K562 (cell line): ENCODE results near the gene EXOC2. TPM values are rescaled to one million over a fixed set of nuclear protein-coding genes. Genes with fewer than 3 reads are reported as not detected.

Experiments
- ATAC-seq: fragments of 200-7000 bp; cut with Tn5 transposase; 3 replicates; pipeline ENCODE4 v1.9.1; 2020; ENCODE audit warnings: moderate library complexity
- BruUV-seq: library from RNA; stranded (reverse); fragments of 400-500 nt; replicated peaks from 2 replicates; lab custom pipeline; 2021; lab: Mats Ljungman, UMichigan
- CTCF ChIA-PET: fragments of 300-600 bp; formaldehyde crosslinking; extraction: SDS; loops from one replicate; lab custom pipeline; 2021; ENCODE audit warnings: low intra/inter-chr PET ratio; lab: Yijun Ruan, JAX
- POLR2A ChIA-PET: fragments of 300-600, 350-650 bp; sonication (Branson Sonifier 250); formaldehyde crosslinking; extraction: SDS; loops from one replicate; lab custom pipeline; 2021; ENCODE audit warnings: antibody characterized with exemption, inconsistent platforms; lab: Yijun Ruan, JAX
- DNase-seq, 4 experiments: peaks; one replicate each; pipeline versions ENCODE4 v3.0.0 to v3.0.0-alpha.2; 2011 to 2018; ENCODE audit warnings: low spot score in 3 of 4, mixed read lengths in 3 of 4; ENCODE audit errors: extremely low read depth in 1 of 4
- FAIRE-seq: peaks from 2 replicates; lab custom pipeline; 2011; peaks lifted over from hg19 to GRCh38; lab: Jason Lieb, UNC
- H2AFZ ChIP-seq: 2 replicates; pipeline ENCODE4 v1.6.0; 2011; ENCODE audit warnings: low read depth, low read length, control low read depth, inconsistent platforms
- H3K27ac ChIP-seq: fragments of 200-600 bp; 3 replicates; pipeline ENCODE4 v1.8.0; 2011; ENCODE audit warnings: low read depth, mild to moderate bottlenecking, control low read depth, inconsistent platforms, low read length, moderate library complexity, mixed read lengths; ENCODE audit errors: extremely low read depth
- H3K27me3 ChIP-seq, 2 experiments: fragments of 300-600 bp in 1 of 2; 2 replicates in 1 of 2; 3 replicates in 1 of 2; pipeline versions ENCODE4 v1.6.0 to v1.8.0; 2011; ENCODE audit warnings: inconsistent platforms in 2 of 2, low read length in 2 of 2, mild to moderate bottlenecking in 1 of 2, mixed read lengths in 1 of 2, moderate library complexity in 1 of 2; ENCODE audit not compliant: control insufficient read depth in 2 of 2, insufficient read depth in 2 of 2
- H3K36me3 ChIP-seq: fragments of 300-600 bp; 3 replicates; pipeline ENCODE4 v1.8.0; 2011; ENCODE audit warnings: mild to moderate bottlenecking, low read length, inconsistent platforms; ENCODE audit not compliant: control insufficient read depth, insufficient read depth
- H3K4me1 ChIP-seq, 2 experiments: fragments of 200-600 bp in 1 of 2; replicated peaks in 1 of 2; 2 replicates in 1 of 2; 3 replicates in 1 of 2; pipeline versions ENCODE4 v1.5.1 to v1.8.0; 2011; ENCODE audit warnings: inconsistent platforms in 2 of 2, low read length in 2 of 2, mild to moderate bottlenecking in 1 of 2, mixed read lengths in 1 of 2, moderate library complexity in 1 of 2; ENCODE audit not compliant: control insufficient read depth in 2 of 2, insufficient read depth in 2 of 2
- H3K4me2 ChIP-seq: 2 replicates; pipeline ENCODE4 v1.6.1; 2011; ENCODE audit warnings: low read length, control low read depth, inconsistent platforms, mixed read lengths; ENCODE audit not compliant: insufficient read depth
- H3K4me3 ChIP-seq: fragments of 200-600 bp; sonication (generic), shearing (Covaris generic); 2 replicates; pipeline ENCODE4 v1.5.1; 2016; ENCODE audit warnings: control low read depth, inconsistent platforms
- H3K79me2 ChIP-seq: fragments of 200-600 bp; 3 replicates; pipeline ENCODE4 v1.8.0; 2011; ENCODE audit warnings: low read length, inconsistent platforms; ENCODE audit not compliant: control insufficient read depth, insufficient read depth
- H3K9ac ChIP-seq, 2 experiments: 2 replicates each; pipeline versions ENCODE4 v1.6.0 to v1.6.1; 2011; ENCODE audit warnings: low read depth in 2 of 2, low read length in 2 of 2, control low read depth in 1 of 2, inconsistent platforms in 1 of 2, mild to moderate bottlenecking in 1 of 2, mixed read lengths in 1 of 2; ENCODE audit not compliant: insufficient read depth in 1 of 2
- H3K9me1 ChIP-seq: one replicate; pipeline ENCODE4 v1.6.0; 2011; ENCODE audit warnings: inconsistent platforms, mild to moderate bottlenecking, low read length, moderate library complexity; ENCODE audit not compliant: control insufficient read depth, insufficient read depth
- H3K9me3 ChIP-seq: replicated peaks from 2 replicates; pipeline ENCODE4 v1.5.1; 2011; ENCODE audit warnings: low read depth, low read length, inconsistent platforms; ENCODE audit not compliant: control insufficient read depth, insufficient read depth
- H4K20me1 ChIP-seq: replicated peaks from 2 replicates; pipeline ENCODE4 v1.6.1; 2011; ENCODE audit warnings: low read length, inconsistent platforms, mixed read lengths; ENCODE audit not compliant: control insufficient read depth, insufficient read depth
- ARHGAP35 ChIP-seq: fragments of 450-650 bp; IDR thresholded peaks from 2 replicates; pipeline ENCODE4 v1.6.1; 2018; ENCODE audit not compliant: partially characterized antibody
- BHLHE40 ChIP-seq: IDR thresholded peaks from 2 replicates; pipeline ENCODE4 v1.6.1; 2011; ENCODE audit warnings: low read length, improper control_type of control experiment
- HMBOX1 ChIP-seq: sonication (generic); IDR thresholded peaks from 2 replicates; pipeline ENCODE4 v1.6.1; 2016
- MAFF ChIP-seq: IDR thresholded peaks from 2 replicates; pipeline ENCODE4 v1.6.1; 2012; ENCODE audit warnings: low read length, improper control_type of control experiment
- MYBL2 ChIP-seq, 2 experiments: fragments of 450-650 bp in 1 of 2; sonication (generic) in 1 of 2; formaldehyde crosslinking in 1 of 2; IDR thresholded peaks; 2 replicates each; pipeline versions ENCODE4 v1.6.1 to v1.8.1; 2017 to 2022; ENCODE audit warnings: borderline replicate concordance in 1 of 2, inconsistent platforms in 1 of 2, low read depth in 1 of 2, mild to moderate bottlenecking in 1 of 2, missing genetic modification reagents in 1 of 2, moderate library complexity in 1 of 2
- NR2C1 ChIP-seq, 2 experiments: fragments of 450-650 bp; IDR thresholded peaks; 2 replicates each; pipeline ENCODE4 v1.6.1; 2017; ENCODE audit warnings: mild to moderate bottlenecking in 2 of 2, antibody characterized with exemption in 1 of 2, inconsistent platforms in 1 of 2, missing compliant biosample characterization in 1 of 2, missing genetic modification characterization in 1 of 2
- SMAD4 ChIP-seq: fragments of 250-450 bp; sonication (Bioruptor Pico); conservative IDR thresholded peaks from 2 replicates; pipeline ENCODE4 v1.8.0; 2021; ENCODE audit warnings: inconsistent platforms, mild to moderate bottlenecking, moderate library complexity
- SREBF1 ChIP-seq: fragments of 150-350 bp; IDR thresholded peaks from 2 replicates; pipeline ENCODE4 v1.6.1; 2014; ENCODE audit warnings: antibody characterized with exemption, low read depth, low read length, borderline replicate concordance
- SUPT5H ChIP-seq: fragments of 450-650 bp; IDR thresholded peaks from 2 replicates; pipeline ENCODE4 v1.6.1; 2016
- TRIM28 ChIP-seq: fragments of 450-650 bp; IDR thresholded peaks from 2 replicates; pipeline ENCODE4 v1.6.1; 2017
- ZC3H11A ChIP-seq: IDR thresholded peaks from 2 replicates; pipeline ENCODE4 v1.6.1; 2012; ENCODE audit warnings: low read depth, low read length, improper control_type of control experiment
- WGBS: fragments of 100-300 bp; shearing (Covaris generic); methylation state at CpG from one replicate; pipeline ENCODE4 v1.1.6; 2016; ENCODE audit warnings: low coverage, mixed read lengths; ENCODE audit not compliant: insufficient coverage; ENCODE audit errors: missing lambda C conversion rate; 5-methylcytosine and 5-hydroxymethylcytosine counted together
- in situ Hi-C: fragments of 300-500 bp; cut with MboI; formaldehyde crosslinking; loops from 4 replicates; pipeline ENCODE4 v1.15.0; 2018; ENCODE audit warnings: inconsistent platforms, mixed read lengths
- intact Hi-C: fragments of 100-400 bp; cut with micrococcal nuclease; formaldehyde crosslinking; loops from 2 replicates; pipeline ENCODE4 v1.14.2; 2022
- polyA plus RNA-seq, 8 experiments: library from polyadenylated mRNA; depleted of rRNA in 4 of 8; stranded (reverse) in 5 of 8; unstranded in 3 of 8; fragments of >200 nt; fragmentation: Nextera tagmentation in 2 of 8; fragmentation: Illumina TruSeq in 1 of 8; extraction: Ambion mirVana in 2 of 8; extraction: Trizol in 1 of 8; gene quantifications; 2 replicates each; pipeline versions ENCODE4 v1.2.1 to v1.2.3, GENCODE V29; 2011 to 2014; ENCODE audit warnings: inconsistent platforms in 1 of 8, missing spikeins in 1 of 8
- total RNA-seq, 7 experiments: library from RNA; depleted of rRNA in 6 of 7; stranded (reverse); fragments of >200 nt in 6 of 7; fragmentation: Illumina TruSeq in 2 of 7; extraction: Trizol in 2 of 7; gene quantifications; 2 replicates each; pipeline versions ENCODE4 v1.2.1 to v1.2.3, GENCODE V29; 2011 to 2021; ENCODE audit warnings: low replicate concordance in 1 of 7

The EXOC2 gene
- total and polyA plus RNA-seq, 9 of the 15 experiments (the other 6 are each of a cell fraction or from before 2014, with no cell fraction given) = 12.2 to 30.2 (median 24.2) TPM

GRCh38 chr6:444653-445275, 248.2 kb downstream of the EXOC2 start:
- TF ChIP-seq HMBOX1 (no peak), ZC3H11A (no peak)
- TF ChIP-seq, all 486 proteins: peak for 0
- no peak overlapping the region for H3K4me3 ChIP-seq
- no peak for ATAC-seq
- intact Hi-C loops (no loop called here), in situ Hi-C loops (no loop called here)
- H3K79me2 ChIP-seq = no peaks in the 10 kb centered on the region
- no peak overlapping the region for H3K27ac ChIP-seq
- H3K4me1 ChIP-seq = peaks cover 0 to 6% of the 10 kb centered on the region in 2 experiments; a peak in 1 of 5 replicates
- H3K9me3 ChIP-seq = no peaks in the 10 kb centered on the region
- no peaks in the 10 kb centered on the region for H3K9me1 ChIP-seq
- ChIA-PET POLR2A (interaction anchor here (0.6 to 3.3 kb wide), 4 partner anchors 8 to 37 kb away, joined by 3 to 10 read pairs (median 3); no protein-coding TSS in a partner anchor), CTCF (no interaction called here)
- peaks cover 42 to 83% of the 10 kb centered on the region in 2 experiments for H3K27me3 ChIP-seq
- no peak overlapping the region for H2AFZ ChIP-seq
- no peak for DNase-seq
- no peaks in the 10 kb centered on the region for H3K36me3 ChIP-seq
- WGBS = under 1% methylated on average over 18 of the region's 18 CpGs
- no peak overlapping the region for H3K9ac ChIP-seq
- no peak for FAIRE-seq
- H3K4me2 ChIP-seq = no peak overlapping the region
- no peaks in the 10 kb centered on the region; the same call in 1 of the 2 replicates for H4K20me1 ChIP-seq
- no TSS peak for BruUV-seq

- intact Hi-C loops (no loop called here), in situ Hi-C loops (no loop called here)
- no peak for FAIRE-seq
- TF ChIP-seq NR2C1 (IDR thresholded peaks at IDR 0.05) (no peak), NR2C1 (tag; IDR thresholded peaks at IDR 0.05) (no peak), BHLHE40 (no peak), ARHGAP35 (no peak), SREBF1 (no peak), MAFF (no peak), SUPT5H (no peak), TRIM28 (no peak), MYBL2 (IDR thresholded peaks at IDR 0.05; ENCODE audit: low read depth) (no peak), MYBL2 (CRISPR knock-in tag; IDR thresholded peaks at IDR 0.05; ENCODE audit: borderline replicate concordance) (no peak), SMAD4 (no peak)
These were observed 249.2 kb downstream of the EXOC2 start for GRCh38 chr6:443621-444159.

More at GRCh38 chr6:443621-444159, 249.2 kb downstream of the EXOC2 start:
- Histone ChIP-seq H3K9me1 (no peaks in the 10 kb centered on the region), H3K9me3 (no peaks in the 10 kb centered on the region), H3K27ac (no peak overlapping the region), H3K4me1 (peaks cover 0 to 6% of the 10 kb centered on the region in 2 experiments; a peak in 1 of 5 replicates), H3K79me2 (no peaks in the 10 kb centered on the region), H4K20me1 (no peaks in the 10 kb centered on the region; the same call in 1 of the 2 replicates), H3K27me3 (peaks cover 42 to 75% of the 10 kb centered on the region in 2 experiments), H3K9ac (no peak overlapping the region), H3K4me2 (no peak overlapping the region), H2AFZ (no peak overlapping the region), H3K4me3 (no peak overlapping the region), H3K36me3 (no peaks in the 10 kb centered on the region)
- POLR2A ChIA-PET = interaction anchor here (0.7 kb wide), 1 partner anchor 38 kb away, joined by 3 read pairs; no protein-coding TSS in a partner anchor
- DNase-seq = no peak
- CTCF ChIA-PET = no interaction called here
- 0% methylated on average over 19 of the region's 19 CpGs for WGBS
- ATAC-seq = no peak
- no TSS peak for BruUV-seq
